ENCODE measurements around the gene SSTR3.

DNA sequence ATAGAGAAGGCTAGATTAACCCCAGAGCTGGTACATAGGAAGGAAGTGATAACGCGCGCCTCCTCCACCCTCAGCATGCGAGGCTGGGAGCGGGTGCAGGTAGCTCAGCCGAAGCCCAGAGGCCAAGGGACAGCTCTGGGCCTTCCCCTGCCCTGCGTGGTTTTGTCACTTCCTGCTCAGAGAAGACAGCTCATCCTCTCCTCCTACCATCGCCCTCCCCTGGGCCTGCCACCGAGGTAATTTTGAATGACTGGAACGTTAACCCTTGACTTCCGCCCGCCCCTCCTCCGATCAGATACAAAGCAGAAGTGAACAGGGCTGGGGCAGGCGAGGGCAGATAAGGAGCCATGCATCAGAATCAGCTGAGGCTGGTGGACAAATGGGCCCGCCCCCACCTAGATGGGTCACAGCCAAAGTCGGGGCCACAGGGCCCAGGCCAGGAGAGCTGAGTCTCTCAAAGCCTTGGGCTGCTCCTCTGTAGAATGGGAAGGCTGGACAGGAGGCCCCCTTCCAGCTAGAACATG, 30.2 kb upstream of the SSTR3 start:
- no peak for TF ChIP-seq RAD21 (conservative IDR thresholded peaks at IDR 0.05)
- TF ChIP-seq POLR2AphosphoS5 (IDR thresholded peaks at IDR 0.05) = no peak
- TF ChIP-seq, protein P1, sequence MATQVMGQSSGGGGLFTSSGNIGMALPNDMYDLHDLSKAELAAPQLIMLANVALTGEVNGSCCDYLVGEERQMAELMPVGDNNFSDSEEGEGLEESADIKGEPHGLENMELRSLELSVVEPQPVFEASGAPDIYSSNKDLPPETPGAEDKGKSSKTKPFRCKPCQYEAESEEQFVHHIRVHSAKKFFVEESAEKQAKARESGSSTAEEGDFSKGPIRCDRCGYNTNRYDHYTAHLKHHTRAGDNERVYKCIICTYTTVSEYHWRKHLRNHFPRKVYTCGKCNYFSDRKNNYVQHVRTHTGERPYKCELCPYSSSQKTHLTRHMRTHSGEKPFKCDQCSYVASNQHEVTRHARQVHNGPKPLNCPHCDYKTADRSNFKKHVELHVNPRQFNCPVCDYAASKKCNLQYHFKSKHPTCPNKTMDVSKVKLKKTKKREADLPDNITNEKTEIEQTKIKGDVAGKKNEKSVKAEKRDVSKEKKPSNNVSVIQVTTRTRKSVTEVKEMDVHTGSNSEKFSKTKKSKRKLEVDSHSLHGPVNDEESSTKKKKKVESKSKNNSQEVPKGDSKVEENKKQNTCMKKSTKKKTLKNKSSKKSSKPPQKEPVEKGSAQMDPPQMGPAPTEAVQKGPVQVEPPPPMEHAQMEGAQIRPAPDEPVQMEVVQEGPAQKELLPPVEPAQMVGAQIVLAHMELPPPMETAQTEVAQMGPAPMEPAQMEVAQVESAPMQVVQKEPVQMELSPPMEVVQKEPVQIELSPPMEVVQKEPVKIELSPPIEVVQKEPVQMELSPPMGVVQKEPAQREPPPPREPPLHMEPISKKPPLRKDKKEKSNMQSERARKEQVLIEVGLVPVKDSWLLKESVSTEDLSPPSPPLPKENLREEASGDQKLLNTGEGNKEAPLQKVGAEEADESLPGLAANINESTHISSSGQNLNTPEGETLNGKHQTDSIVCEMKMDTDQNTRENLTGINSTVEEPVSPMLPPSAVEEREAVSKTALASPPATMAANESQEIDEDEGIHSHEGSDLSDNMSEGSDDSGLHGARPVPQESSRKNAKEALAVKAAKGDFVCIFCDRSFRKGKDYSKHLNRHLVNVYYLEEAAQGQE (IDR thresholded peaks at IDR 0.05; ENCODE audit: borderline replicate concordance) = no peak
- no peak for TF ChIP-seq EZH2 (IDR thresholded peaks at IDR 0.05; ENCODE audit: borderline replicate concordance, insufficient read depth, low read length, poor library complexity, severe bottlenecking)
- TF ChIP-seq, protein P2, sequence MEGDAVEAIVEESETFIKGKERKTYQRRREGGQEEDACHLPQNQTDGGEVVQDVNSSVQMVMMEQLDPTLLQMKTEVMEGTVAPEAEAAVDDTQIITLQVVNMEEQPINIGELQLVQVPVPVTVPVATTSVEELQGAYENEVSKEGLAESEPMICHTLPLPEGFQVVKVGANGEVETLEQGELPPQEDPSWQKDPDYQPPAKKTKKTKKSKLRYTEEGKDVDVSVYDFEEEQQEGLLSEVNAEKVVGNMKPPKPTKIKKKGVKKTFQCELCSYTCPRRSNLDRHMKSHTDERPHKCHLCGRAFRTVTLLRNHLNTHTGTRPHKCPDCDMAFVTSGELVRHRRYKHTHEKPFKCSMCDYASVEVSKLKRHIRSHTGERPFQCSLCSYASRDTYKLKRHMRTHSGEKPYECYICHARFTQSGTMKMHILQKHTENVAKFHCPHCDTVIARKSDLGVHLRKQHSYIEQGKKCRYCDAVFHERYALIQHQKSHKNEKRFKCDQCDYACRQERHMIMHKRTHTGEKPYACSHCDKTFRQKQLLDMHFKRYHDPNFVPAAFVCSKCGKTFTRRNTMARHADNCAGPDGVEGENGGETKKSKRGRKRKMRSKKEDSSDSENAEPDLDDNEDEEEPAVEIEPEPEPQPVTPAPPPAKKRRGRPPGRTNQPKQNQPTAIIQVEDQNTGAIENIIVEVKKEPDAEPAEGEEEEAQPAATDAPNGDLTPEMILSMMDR (IDR thresholded peaks at IDR 0.05; ENCODE audit: poor library complexity, severe bottlenecking) = no peak
- no peak for TF ChIP-seq SMC3 (conservative IDR thresholded peaks at IDR 0.05; ENCODE audit: poor library complexity)
- TF ChIP-seq TAF1 (IDR thresholded peaks at IDR 0.05; ENCODE audit: low read depth) = no peak
- no peak for TF ChIP-seq MXI1 (conservative IDR thresholded peaks at IDR 0.05; ENCODE audit: poor library complexity, severe bottlenecking)
- no peak for TF ChIP-seq EP300 (conservative IDR thresholded peaks at IDR 0.05; ENCODE audit: poor library complexity, severe bottlenecking)

Data from neural cell (in vitro differentiated cells).